ENCODE results near the gene TADA2B. TPM values are rescaled to one million over a fixed set of nuclear protein-coding genes. Genes with fewer than 3 reads are reported as not detected.

Gene TADA2B
- total RNA-seq, 1 experiment from 2014 or later = 14.3 TPM

DNA sequence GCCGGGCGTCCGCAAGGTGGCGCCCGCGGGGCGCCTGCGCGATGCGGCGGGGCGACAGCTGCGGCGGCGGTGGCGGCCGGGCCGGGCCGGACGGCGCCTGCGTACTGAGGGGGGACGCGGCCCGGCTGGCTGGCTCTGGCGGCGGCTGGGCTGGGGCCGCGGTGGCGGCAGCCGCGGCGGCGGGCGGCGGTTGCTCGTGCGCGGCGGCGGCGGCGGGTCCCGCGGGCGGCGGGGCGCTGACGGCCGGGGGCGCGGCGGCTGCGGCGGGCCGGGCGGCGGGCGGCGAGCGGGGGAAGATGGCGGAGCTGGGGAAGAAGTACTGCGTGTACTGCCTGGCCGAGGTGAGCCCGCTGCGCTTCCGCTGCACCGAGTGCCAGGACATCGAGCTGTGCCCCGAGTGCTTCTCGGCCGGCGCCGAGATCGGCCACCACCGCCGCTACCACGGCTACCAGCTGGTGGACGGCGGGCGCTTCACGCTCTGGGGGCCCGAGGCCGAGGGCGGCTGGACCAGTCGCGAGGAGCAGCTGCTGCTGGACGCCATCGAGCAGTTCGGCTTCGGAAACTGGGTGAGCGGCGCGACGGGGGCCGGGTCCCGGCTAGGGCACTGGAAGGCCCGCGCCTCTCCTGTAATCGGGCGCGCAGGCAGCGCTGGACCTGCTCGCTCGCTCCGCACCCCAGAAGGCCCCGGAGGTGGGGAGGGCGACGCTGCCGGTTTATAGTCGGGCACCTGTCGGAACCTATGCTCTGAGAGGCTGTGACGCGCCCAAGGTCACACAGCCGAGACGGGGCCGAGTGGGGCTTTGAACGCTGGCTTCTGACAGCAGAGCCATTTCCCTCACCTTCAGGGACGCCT lies at the start of gene TADA2B (continued):
- TF ChIP-seq NR3C1 (CRISPR knock-in tag; conservative IDR thresholded peaks at IDR 0.05; ENCODE audit: low read depth) = no peak
- TF ChIP-seq GRHL2 (CRISPR knock-in tag; IDR thresholded peaks at IDR 0.05; ENCODE audit: insufficient replicate concordance, severe bottlenecking) = no peak
- TF ChIP-seq ZNF121 (CRISPR knock-in tag; IDR thresholded peaks at IDR 0.05) = no peak
- TF ChIP-seq, protein P1, sequence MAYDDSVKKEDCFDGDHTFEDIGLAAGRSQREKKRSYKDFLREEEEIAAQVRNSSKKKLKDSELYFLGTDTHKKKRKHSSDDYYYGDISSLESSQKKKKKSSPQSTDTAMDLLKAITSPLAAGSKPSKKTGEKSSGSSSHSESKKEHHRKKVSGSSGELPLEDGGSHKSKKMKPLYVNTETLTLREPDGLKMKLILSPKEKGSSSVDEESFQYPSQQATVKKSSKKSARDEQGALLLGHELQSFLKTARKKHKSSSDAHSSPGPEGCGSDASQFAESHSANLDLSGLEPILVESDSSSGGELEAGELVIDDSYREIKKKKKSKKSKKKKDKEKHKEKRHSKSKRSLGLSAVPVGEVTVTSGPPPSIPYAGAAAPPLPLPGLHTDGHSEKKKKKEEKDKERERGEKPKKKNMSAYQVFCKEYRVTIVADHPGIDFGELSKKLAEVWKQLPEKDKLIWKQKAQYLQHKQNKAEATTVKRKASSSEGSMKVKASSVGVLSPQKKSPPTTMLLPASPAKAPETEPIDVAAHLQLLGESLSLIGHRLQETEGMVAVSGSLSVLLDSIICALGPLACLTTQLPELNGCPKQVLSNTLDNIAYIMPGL (CRISPR knock-in tag; IDR thresholded peaks at IDR 0.05) = peak; percentile 81; the same call in 1 of the 2 replicates
- TF ChIP-seq, protein P2, sequence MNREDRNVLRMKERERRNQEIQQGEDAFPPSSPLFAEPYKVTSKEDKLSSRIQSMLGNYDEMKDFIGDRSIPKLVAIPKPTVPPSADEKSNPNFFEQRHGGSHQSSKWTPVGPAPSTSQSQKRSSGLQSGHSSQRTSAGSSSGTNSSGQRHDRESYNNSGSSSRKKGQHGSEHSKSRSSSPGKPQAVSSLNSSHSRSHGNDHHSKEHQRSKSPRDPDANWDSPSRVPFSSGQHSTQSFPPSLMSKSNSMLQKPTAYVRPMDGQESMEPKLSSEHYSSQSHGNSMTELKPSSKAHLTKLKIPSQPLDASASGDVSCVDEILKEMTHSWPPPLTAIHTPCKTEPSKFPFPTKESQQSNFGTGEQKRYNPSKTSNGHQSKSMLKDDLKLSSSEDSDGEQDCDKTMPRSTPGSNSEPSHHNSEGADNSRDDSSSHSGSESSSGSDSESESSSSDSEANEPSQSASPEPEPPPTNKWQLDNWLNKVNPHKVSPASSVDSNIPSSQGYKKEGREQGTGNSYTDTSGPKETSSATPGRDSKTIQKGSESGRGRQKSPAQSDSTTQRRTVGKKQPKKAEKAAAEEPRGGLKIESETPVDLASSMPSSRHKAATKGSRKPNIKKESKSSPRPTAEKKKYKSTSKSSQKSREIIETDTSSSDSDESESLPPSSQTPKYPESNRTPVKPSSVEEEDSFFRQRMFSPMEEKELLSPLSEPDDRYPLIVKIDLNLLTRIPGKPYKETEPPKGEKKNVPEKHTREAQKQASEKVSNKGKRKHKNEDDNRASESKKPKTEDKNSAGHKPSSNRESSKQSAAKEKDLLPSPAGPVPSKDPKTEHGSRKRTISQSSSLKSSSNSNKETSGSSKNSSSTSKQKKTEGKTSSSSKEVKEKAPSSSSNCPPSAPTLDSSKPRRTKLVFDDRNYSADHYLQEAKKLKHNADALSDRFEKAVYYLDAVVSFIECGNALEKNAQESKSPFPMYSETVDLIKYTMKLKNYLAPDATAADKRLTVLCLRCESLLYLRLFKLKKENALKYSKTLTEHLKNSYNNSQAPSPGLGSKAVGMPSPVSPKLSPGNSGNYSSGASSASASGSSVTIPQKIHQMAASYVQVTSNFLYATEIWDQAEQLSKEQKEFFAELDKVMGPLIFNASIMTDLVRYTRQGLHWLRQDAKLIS (CRISPR knock-in tag; IDR thresholded peaks at IDR 0.05; ENCODE audit: borderline replicate concordance) = no peak
- TF ChIP-seq OVOL2 (CRISPR knock-in tag; IDR thresholded peaks at IDR 0.05; ENCODE audit: borderline replicate concordance) = no peak
- TF ChIP-seq, protein P3, sequence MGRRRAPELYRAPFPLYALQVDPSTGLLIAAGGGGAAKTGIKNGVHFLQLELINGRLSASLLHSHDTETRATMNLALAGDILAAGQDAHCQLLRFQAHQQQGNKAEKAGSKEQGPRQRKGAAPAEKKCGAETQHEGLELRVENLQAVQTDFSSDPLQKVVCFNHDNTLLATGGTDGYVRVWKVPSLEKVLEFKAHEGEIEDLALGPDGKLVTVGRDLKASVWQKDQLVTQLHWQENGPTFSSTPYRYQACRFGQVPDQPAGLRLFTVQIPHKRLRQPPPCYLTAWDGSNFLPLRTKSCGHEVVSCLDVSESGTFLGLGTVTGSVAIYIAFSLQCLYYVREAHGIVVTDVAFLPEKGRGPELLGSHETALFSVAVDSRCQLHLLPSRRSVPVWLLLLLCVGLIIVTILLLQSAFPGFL (CRISPR knock-in tag; IDR thresholded peaks at IDR 0.05; ENCODE audit: borderline replicate concordance) = no peak

DNA sequence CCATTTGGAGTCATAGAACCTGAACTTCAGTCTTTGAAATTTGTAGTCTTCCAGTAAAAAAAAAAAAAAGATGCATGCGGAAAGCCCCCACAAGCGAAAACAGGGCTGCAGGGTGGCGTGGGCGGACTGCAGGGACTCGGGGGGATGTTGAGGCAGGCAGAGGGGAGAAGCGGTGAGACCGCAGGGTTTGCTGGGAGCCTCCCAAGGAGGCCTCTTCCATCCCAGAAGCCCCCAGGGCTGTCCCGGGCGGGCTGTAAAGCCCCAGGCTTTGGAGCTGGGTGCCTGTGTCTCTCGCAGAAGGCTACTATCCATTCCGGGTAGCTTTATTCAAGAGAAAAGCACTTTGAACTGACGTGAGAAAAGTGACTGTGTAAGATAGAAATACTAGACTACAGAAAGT lies 46.7 kb upstream of the TADA2B start:
- ChIA-PET POLR2A (interaction anchor here (0.6 kb wide), 1 partner anchor 368 kb away, joined by 4 read pairs; no protein-coding TSS in a partner anchor), CTCF (no interaction called here)

More for the DNA sequence above, 46.7 kb upstream of the TADA2B start:
- H3K27ac Mint-ChIP-seq = no peak overlapping the region
- peaks cover 51% of the 10 kb centered on the region for H3K36me3 Mint-ChIP-seq
- H3K4me3 Mint-ChIP-seq = no peak overlapping the region
- no peak for ATAC-seq
- no peak for DNase-seq (ENCODE audit: low spot score)
- H3K9me3 Mint-ChIP-seq = no peaks in the 10 kb centered on the region
- H3K4me1 Mint-ChIP-seq = no peaks in the 10 kb centered on the region
- no peaks in the 10 kb centered on the region for H3K27me3 Mint-ChIP-seq (ENCODE audit: low read depth)
- TF ChIP-seq, protein P4, sequence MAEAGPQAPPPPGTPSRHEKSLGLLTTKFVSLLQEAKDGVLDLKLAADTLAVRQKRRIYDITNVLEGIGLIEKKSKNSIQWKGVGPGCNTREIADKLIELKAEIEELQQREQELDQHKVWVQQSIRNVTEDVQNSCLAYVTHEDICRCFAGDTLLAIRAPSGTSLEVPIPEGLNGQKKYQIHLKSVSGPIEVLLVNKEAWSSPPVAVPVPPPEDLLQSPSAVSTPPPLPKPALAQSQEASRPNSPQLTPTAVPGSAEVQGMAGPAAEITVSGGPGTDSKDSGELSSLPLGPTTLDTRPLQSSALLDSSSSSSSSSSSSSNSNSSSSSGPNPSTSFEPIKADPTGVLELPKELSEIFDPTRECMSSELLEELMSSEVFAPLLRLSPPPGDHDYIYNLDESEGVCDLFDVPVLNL (CRISPR knock-in tag; IDR thresholded peaks at IDR 0.05; ENCODE audit: borderline replicate concordance, low read depth) = no peak
- TF ChIP-seq, protein P5, sequence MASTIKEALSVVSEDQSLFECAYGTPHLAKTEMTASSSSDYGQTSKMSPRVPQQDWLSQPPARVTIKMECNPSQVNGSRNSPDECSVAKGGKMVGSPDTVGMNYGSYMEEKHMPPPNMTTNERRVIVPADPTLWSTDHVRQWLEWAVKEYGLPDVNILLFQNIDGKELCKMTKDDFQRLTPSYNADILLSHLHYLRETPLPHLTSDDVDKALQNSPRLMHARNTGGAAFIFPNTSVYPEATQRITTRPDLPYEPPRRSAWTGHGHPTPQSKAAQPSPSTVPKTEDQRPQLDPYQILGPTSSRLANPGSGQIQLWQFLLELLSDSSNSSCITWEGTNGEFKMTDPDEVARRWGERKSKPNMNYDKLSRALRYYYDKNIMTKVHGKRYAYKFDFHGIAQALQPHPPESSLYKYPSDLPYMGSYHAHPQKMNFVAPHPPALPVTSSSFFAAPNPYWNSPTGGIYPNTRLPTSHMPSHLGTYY (CRISPR knock-in tag; IDR thresholded peaks at IDR 0.05) = no peak
- TF ChIP-seq, protein P6, sequence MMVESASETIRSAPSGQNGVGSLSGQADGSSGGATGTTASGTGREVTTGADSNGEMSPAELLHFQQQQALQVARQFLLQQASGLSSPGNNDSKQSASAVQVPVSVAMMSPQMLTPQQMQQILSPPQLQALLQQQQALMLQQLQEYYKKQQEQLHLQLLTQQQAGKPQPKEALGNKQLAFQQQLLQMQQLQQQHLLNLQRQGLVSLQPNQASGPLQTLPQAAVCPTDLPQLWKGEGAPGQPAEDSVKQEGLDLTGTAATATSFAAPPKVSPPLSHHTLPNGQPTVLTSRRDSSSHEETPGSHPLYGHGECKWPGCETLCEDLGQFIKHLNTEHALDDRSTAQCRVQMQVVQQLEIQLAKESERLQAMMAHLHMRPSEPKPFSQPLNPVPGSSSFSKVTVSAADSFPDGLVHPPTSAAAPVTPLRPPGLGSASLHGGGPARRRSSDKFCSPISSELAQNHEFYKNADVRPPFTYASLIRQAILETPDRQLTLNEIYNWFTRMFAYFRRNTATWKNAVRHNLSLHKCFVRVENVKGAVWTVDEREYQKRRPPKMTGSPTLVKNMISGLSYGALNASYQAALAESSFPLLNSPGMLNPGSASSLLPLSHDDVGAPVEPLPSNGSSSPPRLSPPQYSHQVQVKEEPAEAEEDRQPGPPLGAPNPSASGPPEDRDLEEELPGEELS (CRISPR knock-in tag; IDR thresholded peaks at IDR 0.05) = no peak
- TF ChIP-seq, protein P7, sequence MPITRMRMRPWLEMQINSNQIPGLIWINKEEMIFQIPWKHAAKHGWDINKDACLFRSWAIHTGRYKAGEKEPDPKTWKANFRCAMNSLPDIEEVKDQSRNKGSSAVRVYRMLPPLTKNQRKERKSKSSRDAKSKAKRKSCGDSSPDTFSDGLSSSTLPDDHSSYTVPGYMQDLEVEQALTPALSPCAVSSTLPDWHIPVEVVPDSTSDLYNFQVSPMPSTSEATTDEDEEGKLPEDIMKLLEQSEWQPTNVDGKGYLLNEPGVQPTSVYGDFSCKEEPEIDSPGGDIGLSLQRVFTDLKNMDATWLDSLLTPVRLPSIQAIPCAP (CRISPR knock-in tag; IDR thresholded peaks at IDR 0.05) = no peak
- TF ChIP-seq ZNF263 (CRISPR knock-in tag; IDR thresholded peaks at IDR 0.05; ENCODE audit: low read depth) = no peak

Measured in WTC11 (cell line).